ENCODE data around the gene FAM185A.
"Not testable (repeated sequence)": the region's sequence is repeated elsewhere in the genome, so short reads cannot be mapped to it uniquely, and the experiment has no call there.

Gene FAM185A

DNA sequence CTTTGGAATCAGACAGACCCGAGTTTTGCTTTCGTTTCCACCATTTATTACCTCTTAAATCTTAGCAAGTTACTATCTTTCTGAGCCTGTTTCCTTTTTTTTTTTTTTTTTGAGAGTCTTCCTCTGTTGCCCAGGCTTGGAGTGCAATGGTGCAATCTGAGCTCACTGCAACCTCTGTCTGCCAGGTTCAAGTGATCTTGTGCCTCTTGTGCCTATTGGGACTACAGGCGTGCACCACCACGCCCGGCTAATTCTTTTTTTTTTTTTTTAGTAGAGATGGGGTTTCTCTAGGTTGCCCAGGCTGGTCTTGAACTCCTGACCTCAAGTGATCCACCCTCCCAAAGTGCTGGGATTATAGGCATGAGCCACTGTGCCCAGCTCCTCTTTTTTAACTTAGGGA is 84.5 kb downstream of the FAM185A start:
- DNase-seq = no peak

DNA sequence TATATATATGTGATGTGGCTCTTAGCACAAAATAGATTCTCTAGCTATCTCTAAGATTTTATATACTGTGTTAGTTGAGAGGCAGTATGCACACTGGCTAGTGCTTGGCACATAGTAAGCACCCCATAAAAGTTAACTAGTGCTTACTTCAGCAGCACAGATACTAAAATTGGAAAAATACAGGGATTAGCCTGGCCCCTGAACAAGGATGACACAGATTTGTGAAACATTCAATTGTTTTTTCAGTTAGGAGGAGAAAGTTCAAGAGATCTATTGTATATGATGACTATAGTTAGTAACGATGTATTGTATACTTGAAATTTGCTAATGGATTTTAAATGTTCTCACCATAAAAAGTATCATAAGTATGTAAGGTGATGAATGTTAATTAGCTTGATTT is 85.7 kb downstream of the FAM185A start:
- no peak for DNase-seq

DNA sequence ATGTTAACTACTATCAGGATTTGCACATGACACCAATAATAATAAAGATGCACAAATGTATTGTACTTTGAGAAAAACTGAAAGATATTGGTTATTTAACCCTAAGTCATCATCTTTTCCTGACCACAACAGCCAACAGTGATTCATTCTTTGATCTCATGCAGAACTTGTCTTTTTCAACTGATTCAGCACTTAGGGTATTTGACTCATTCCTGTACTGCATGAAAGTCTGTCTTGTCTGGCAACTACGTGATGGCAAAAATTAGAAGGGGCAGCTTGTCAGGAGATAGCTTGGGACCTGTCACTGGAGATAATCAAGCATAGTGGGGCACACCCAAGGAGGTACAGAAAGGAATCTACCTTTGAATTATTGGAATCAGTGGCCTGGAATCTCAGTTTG is 86.2 kb downstream of the FAM185A start:
- DNase-seq = peak; percentile 85

DNA sequence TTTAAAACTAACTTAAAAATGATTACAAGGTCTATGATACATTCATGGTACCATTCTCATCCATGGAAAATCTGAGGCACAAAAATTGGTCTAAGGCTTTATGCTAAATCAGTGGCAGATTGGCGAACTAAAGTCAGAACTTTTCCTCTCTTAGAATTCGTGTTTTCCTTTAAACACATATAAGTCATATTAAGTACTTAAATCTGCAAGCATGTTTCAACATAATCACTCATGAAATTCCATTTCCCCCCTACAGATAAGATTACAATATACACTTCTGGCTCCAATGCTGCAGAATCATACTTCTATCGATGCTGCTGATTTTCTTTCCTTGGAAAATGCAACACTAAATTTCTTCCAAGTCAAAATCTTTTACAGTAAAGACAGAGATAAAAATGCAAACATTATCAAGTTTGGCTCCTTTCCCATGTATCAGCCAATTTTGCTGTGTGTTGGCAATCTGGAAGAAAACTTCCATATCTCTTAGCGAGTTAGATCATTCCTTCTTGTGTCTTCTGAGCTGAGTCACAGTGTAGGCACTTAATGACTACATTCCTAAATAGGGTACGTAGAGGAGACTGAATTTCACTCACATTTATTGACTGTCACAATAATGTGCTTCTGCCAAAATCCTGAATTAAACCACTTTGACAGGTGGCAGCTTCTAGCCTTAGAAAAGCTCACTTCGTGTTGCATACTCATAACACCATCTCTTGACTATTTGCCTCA is 87.6 kb downstream of the FAM185A start:
- DNase-seq = peak; percentile 93

DNA sequence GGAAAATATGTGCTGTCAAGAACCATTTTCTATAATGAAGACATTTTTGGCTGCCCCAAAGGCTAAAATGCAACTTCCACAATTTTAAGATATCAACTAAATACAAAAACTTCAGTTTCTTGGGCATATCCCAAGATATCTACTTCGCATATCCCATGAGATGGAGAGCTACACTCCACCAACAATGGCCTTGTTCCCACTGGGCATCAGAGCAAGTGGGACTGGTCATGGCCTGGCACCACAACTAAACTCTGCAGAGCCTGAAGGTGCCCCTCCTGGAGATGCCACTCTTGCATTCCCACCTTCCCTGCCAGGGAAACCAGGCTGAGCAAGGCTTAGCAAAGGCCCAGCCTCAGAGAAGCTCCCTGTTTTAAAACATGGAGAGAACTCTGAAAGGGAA is 88.2 kb downstream of the FAM185A start:
- no peak for DNase-seq

DNA sequence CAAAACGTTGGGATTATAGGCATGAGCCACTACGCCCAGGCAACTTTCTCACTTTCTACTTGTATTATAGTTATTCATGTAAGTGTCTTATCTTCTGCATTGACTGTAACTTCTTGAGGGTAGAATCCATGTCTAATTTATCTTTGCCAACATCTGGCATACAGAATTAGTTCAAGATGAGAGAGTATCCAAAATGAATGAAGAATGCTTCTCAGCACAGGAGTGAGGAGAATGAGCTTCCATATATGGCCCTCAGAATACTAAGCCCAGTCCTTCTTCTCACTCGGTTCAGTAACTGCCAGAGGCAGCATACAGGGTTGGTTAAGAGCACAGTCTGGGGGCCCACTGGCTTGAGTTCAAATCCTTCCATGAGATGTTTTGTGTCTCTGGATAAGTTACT is 89.0 kb downstream of the FAM185A start:
- DNase-seq = no peak

DNA sequence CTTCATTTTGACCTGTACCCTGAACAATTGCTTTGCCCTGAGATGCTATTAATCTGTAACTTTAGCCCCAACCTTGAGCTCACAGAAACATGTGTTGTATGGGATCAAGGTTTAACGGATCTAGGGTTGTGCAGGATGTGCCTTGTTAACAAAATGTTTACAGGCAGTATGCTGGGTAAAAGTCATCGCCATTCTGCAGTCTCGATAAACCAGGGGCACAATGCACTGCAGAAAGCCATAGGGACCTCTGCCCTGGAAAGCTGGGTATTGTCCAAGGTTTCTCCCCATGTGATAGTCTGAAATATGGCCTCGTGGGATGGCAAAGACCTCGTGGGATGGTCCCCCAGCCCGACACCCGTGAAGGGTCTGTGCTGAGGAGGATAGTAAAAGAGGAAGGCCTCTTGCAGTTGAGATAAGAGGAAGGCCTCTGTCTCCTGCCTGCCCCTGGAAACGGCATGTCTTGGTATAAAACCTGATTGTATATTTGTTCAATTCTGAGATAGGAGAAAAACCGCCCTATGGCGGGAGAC is 89.8 kb downstream of the FAM185A start:
- DNase-seq = not testable (repeated sequence)

DNA sequence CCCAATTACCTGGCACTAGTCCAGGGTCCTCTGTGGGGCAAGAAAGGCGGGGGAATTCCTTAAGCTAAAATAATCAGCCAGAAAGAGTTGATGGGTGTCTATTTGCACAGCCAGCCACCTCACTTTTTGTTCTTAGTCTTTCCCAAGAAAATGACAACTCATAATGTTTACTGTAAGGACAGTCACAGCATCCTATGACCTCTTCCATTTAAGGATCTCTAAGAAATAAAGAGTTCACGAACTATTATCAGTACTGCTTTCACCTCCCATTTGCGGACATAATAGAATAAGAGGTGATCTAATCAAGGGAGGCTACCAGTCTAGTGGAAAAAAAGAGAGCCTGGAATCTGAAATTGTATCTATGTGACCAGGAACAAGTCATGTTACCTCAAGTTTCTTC is 91.6 kb downstream of the FAM185A start:
- no peak for DNase-seq

DNA sequence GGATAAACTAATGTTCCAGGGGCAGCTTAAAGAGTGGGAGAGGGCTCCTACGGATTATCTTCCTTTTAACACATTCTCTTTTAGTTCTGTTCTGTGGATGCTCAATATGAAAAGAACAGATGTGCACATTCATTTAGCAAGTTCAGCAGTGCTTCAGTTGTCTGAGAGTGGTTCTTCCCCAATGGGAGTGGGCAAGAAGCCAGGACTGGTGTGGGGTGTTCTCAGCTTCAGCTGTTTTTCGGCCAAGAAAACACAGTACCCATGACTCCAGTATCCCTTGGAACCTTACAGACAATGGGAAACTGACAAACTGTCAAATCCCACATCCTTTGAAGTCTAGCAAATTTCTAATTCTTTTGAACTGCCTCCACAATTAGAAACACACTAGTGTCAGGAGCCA is 92.5 kb downstream of the FAM185A start:
- DNase-seq = no peak

DNA sequence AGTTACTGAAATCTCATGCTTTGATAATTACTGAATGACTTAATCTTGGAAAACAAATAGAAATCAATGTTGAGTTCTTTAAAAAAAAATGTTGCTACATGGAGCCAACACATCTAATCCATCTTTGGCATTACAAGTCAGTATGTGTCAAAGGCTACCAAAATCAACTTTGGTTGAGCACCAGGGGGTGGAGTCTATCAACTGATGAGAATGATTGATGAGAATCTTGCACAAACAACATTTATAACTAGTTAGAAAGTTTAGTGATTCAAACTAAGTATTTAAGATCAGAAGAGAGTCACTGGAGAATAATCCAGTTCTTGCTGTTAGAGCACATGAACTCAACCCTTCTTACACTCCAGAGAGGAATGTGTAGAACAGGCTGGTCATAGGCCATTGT is 93.5 kb downstream of the FAM185A start:
- DNase-seq = no peak

DNA sequence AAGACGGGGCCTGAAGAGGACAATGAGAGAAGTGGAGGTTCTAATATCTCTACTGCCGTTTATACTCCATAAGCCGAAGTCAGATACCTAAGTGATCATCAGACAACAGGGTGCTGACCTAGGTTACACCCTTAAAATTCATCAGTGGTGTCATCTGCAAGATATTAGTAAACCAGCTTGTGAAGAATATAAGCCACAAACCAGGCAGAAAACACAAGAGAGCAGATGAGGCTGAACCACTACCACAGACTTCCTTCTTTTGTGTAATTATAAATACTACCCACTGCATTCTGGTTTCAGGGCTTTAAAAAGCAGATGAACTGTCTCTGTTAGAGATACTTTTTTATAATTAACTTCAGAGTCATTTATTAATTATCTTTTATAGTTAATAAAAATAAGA is 95.1 kb downstream of the FAM185A start:
- DNase-seq = no peak

DNA sequence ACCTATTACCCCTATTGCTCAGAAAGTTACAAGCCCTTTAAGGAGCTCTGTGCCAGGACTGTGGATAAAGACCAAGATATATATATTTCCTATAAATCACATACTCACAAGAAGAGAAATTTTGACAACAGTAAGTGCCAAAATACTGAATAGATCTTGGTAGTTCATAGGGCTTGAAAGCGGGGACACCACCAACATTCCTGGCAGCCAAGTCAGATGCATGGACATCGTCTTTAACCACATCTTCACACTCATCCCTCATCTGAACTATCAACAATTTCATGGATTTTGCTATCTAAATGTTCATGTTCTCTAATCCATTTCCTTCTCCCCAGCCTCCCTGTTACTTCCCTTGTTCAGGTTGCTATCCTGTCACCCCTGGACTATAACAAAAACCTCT is 96.5 kb downstream of the FAM185A start:
- DNase-seq = no peak

DNA sequence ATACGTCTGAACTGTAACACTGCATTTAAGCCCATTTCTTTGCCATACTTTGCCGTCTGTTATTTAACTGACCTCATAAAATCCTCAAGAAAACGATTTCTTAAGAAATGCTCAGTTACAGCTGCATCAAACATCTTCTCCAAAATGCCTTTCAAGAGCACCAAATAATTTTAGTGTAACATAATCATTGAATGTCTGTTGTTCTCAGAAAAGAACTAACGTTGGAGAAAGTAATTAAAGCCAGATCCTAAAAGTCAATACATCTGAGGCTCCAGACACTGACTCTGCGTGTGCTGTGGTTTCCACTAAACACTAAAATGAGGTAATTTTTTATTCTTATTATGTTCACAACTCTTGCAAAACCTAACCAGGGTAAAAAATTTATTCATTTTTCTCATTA is 100.3 kb downstream of the FAM185A start:
- DNase-seq = no peak

DNA sequence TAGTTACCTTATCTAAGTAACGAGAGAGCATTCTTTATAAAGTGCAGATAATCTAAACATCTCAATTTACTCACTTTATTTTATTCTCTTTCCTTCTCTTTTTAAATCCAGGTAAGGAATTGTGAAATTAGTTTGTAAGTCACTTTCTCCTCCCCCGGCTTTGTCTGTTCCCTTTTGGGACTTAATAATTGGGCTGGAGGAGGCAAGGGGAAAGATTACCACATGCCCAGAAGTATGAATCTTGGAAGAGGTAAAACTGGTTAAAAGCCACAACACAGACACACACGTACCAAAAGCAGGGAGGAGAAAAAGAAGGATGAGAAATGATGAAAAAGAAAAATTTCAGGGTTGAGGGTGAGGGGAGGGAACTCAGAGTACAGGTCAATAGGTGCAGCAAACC is 100.7 kb downstream of the FAM185A start:
- no peak for DNase-seq

DNA sequence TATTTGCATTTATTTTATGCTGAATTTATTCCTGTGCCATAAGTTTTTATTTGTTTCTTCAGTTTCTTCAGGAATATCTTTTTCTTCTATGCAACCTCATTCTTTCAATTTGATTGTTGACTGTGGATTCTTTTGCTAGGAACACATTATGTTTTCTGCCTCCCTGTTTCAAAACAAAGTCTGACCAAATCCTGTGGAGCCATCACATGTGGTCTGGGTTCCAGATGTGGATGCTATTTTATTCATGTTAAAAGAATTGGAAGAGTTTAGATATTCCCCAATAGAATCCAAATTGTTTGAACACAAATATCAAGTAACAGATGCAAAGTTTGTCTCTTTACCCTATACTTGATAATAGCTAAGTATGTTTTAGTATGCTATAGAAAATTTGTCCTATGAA is 107.2 kb downstream of the FAM185A start:
- DNase-seq = no peak
